GM19452 (cell line): ENCODE data around the gene ZNF641.

ENCODE experiments used
- ATAC-seq: cut with Tn5 transposase; IDR thresholded peaks from one replicate; pipeline ENCODE4 v1.9.1; 2021; ENCODE audit not compliant: unreplicated experiment

The ZNF641 gene

GRCh38 chr12:48350249-48351021 lies at the start of gene ZNF641:
TSS of gene ZNF641 (minus strand) at chr12:48350919. CDS start at chr12:48348090, 2,829 bp downstream.
- ATAC-seq, result peak; percentile 85

GRCh38 chr12:48390026-48390425 lies 39.3 kb upstream of the ZNF641 start:
- ATAC-seq, result no peak

GRCh38 chr12:48389409-48389808 lies 38.7 kb upstream of the ZNF641 start:
- no peak for ATAC-seq

- no peak for ATAC-seq
These were observed 38.2 kb upstream of the ZNF641 start for GRCh38 chr12:48388938-48389337.

- no peak for ATAC-seq
These were observed 37.7 kb upstream of the ZNF641 start for GRCh38 chr12:48388460-48388859.

DNA sequence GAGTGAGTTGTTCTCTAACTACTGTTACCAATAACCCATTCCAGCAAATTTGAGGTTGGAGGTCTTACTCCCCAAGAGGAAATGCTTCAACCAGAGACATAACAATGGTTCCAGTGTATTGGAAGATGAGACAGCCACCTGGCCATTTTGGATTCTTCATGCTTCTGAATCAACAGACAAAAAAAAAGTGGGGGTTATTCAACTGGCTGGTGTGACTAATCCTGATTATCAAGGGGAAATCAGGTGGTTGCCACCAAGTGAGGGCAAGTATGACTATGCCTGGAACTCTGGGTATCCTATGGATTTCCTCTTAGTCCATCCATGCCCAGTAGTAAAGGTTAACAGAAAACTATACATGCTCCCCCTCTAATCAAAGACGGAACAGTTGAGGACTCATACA lies 29.9 kb upstream of the ZNF641 start:
- no peak for ATAC-seq

DNA sequence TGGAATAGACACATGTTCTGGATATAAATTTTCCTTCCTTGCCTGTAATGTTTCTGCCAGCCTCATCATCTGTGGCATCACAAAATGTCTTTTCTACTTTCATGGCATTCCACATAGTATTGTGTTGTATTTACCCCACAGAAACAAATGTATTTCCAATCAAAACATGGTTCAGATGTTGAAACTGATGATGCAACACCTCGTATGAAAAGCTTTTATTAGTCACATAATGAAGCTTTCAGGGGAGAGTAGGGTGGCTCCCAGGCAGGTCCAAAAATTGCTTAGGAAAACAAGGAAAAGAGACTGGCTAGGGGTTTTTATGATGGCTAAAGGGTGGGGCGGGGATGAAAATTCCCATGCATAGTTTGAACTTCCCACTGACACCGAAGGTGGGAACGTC lies 29.1 kb upstream of the ZNF641 start:
- no peak for ATAC-seq

GRCh38 chr12:48377646-48378045 lies 26.9 kb upstream of the ZNF641 start:
- no peak for ATAC-seq

- ATAC-seq, result no peak
These were observed 23.4 kb upstream of the ZNF641 start for GRCh38 chr12:48374164-48374563.

- ATAC-seq, result no peak
These were observed 15.4 kb upstream of the ZNF641 start for GRCh38 chr12:48366131-48366530.

DNA sequence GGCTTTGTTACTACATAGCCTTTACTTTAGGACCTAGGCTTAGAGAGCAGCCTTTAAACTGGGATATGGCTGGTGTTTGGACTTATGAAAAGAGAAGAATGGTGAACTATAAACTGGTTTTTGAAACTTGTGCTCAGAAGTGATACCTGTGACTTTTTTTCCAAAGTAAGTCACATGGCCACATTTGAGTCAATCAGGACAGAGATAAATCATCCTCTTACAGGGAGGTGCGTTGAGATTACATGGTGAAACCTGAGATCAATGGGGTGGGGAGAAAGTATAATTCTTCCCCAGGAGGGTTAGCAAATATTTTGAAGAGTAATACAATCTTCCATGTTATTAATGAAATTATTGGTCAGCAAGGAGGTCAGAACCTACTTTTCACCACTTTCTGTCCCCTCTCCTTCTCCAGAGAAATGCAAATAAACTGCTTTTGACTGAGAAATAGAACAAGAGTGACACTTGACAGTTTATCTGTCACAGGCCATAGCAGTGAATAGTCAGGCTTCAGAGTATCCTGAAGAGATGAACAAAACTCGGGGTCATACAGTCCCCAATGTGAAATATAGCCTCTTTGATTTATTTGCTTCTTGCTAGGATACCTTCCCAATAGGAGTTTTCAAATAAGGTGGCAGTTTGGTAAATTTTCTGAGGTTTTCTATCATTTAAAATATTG lies 11.1 kb upstream of the ZNF641 start:
- no peak for ATAC-seq

- ATAC-seq, result no peak
These were observed 8.3 kb upstream of the ZNF641 start for GRCh38 chr12:48358937-48359513.

GRCh38 chr12:48356041-48356768 lies 5.5 kb upstream of the ZNF641 start:
- ATAC-seq, result no peak

- ATAC-seq, result no peak
These were observed 1.5 kb upstream of the ZNF641 start for GRCh38 chr12:48352157-48352760.

GRCh38 chr12:48351022-48351708 lies 446 bp upstream of the ZNF641 start:
- peak; percentile 41 for ATAC-seq

DNA sequence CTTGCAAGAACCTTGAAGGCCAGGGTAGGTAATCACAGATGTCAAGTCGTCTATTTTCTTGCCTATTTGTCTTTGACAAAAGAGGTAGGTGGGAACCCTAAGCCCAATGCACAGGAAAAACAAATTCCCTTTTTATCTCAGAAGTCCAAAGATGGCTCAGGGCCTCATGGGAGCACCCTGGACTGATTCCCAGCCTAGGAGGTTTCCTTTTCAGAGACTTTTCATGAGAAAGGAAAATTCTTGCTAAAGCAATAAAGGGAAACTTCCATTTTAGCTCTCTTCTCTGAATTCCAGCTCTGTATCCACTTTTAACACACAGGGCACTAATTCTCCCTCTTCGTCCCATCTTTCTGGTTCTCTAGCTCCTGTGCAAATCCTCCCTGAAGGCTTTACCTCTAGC lies 1.2 kb downstream of the ZNF641 start:
- no peak for ATAC-seq

DNA sequence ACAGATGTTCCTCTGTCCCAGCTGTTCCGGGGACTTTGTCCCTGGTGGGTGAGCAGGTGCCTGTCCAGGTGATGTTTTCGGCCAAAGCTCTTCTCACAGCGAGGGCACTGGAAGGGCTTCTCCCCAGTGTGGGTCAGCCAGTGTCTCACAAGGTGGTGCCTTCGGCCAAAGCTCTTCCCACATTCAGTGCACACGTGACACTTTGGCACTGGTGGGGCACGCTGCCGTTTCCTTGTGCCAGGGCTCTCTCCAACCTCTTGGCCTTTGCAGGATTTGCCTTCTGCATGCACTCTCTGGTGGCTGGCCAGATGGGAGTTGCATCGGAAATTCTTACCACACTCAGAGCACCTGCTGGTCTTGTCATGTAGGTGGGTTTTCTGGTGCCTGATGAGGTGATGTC lies 7.7 kb downstream of the ZNF641 start:
- no peak for ATAC-seq

DNA sequence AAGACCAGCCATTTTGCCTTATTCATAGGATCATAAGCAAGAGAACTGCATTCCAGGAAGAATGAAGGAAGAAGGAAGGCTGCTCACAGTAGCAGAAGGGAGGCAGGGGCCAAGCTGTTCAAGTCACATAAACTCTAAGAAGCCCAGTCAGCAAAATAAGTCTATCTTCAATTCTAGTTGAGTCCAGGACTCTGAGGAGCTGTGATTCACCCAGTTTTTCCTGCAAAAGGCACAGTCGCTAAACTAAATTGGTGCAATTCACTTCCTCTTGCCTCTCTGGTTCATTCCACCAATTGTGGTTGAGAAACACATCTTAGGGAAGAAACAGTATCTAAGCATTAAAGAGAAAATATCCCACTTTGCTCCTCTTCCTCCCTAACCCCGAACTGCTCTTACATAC lies 9.8 kb downstream of the ZNF641 start:
- no peak for ATAC-seq

GRCh38 chr12:48339442-48340117 lies 11.1 kb downstream of the ZNF641 start:
- ATAC-seq, result no peak

DNA sequence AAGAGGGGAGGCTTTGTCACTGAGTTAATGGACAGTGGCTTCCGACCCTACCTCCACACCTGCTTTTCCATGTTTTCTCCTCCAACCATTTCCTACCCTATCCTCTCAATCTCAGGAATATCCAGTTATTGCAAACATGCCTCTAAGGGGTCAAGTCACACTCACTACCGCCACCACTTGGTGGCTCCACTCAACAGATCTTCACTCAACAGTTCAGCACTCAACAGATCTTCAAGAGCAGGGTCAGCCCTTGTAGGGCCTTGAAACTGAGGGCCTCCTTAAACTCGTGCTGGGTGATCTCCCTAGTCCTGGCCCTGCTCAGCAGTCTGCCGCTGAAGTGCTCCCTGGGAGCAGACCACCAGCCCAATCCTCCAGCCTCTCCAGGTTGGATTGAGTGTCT lies 14.2 kb downstream of the ZNF641 start:
- ATAC-seq, result no peak
